ENCODE measurements around the gene TUBB2A. TPM values are rescaled to one million over a fixed set of nuclear protein-coding genes. Genes with fewer than 3 reads are reported as not detected.

Gene TUBB2A
- total RNA-seq, 3 donors from 2014 or later: 27.8 to 43.6 (median 36.0) TPM

- Histone ChIP-seq H3K27ac (no peak overlapping the region), H3K9me3 (no peaks in the 10 kb centered on the region), H3K36me3 (no peaks in the 10 kb centered on the region), H3K4me3 (no peak overlapping the region), H3K27me3 (no peaks in the 10 kb centered on the region), H3K4me1 (no peaks in the 10 kb centered on the region)
- TF ChIP-seq POLR2AphosphoS5 (IDR thresholded peaks at IDR 0.05) (no peak), POLR2A (IDR thresholded peaks at IDR 0.05) (no peak), CTCF (IDR thresholded peaks at IDR 0.05) (no peak)
- intact Hi-C loops (cut with DNase I; ENCODE audit: low total_unique reads): no loop called here
- DNase-seq (ENCODE audit: low spot score in 2 of 2): no peak
These were observed 43.0 kb downstream of the TUBB2A start for GRCh38 chr6:3114377-3114776.

- Histone ChIP-seq H3K36me3 (peaks cover 8% of the 10 kb centered on the region), H3K9me3 (no peaks in the 10 kb centered on the region), H3K27ac (no peak overlapping the region), H3K27me3 (no peaks in the 10 kb centered on the region), H3K4me1 (no peaks in the 10 kb centered on the region), H3K4me3 (no peak overlapping the region)
- DNase-seq (ENCODE audit: low spot score in 2 of 2): no peak
- TF ChIP-seq CTCF (IDR thresholded peaks at IDR 0.05) (no peak), POLR2A (IDR thresholded peaks at IDR 0.05) (no peak), POLR2AphosphoS5 (IDR thresholded peaks at IDR 0.05) (no peak)
- intact Hi-C loops (cut with DNase I; ENCODE audit: low total_unique reads): no loop called here
These were observed 47.6 kb downstream of the TUBB2A start for GRCh38 chr6:3109761-3110160.

GRCh38 chr6:3108746-3109414 is 48.5 kb downstream of the TUBB2A start:
- H3K27ac ChIP-seq: no peak overlapping the region

More at GRCh38 chr6:3108746-3109414, 48.5 kb downstream of the TUBB2A start:
- H3K36me3 ChIP-seq: peaks cover 8% of the 10 kb centered on the region
- H3K27me3 ChIP-seq: no peaks in the 10 kb centered on the region
- intact Hi-C loops (cut with DNase I; ENCODE audit: low total_unique reads): no loop called here
- no peaks in the 10 kb centered on the region for H3K4me1 ChIP-seq
- TF ChIP-seq POLR2A (IDR thresholded peaks at IDR 0.05): no peak
- no peak for TF ChIP-seq POLR2AphosphoS5 (IDR thresholded peaks at IDR 0.05)
- TF ChIP-seq CTCF (IDR thresholded peaks at IDR 0.05): no peak
- DNase-seq (ENCODE audit: low spot score in 2 of 2): no peak
- no peak overlapping the region for H3K4me3 ChIP-seq
- no peaks in the 10 kb centered on the region for H3K9me3 ChIP-seq

Other genes starting within 250 kb of the TUBB2A start
- 100 to 1,000 TPM; 100 to 146 (median 137) TPM for gene SERPINB6, start 186.0 kb downstream of the TUBB2A start, total RNA-seq
- gene NQO2, start 157.7 kb downstream of the TUBB2A start, total RNA-seq: 10 to 100 TPM; 23.6 to 64.6 (median 24.9) TPM
- gene RIPK1, start 89.0 kb downstream of the TUBB2A start, total RNA-seq: 10 to 100 TPM; 23.8 to 38.9 (median 26.2) TPM
- gene BPHL, start 38.8 kb downstream of the TUBB2A start, total RNA-seq: 10 to 100 TPM; 15.4 to 19.4 (median 19.3) TPM
- gene TUBB2B, start 70.1 kb upstream of the TUBB2A start, total RNA-seq: 1 to 10 TPM; 4.2 to 7.5 (median 7.3) TPM
- gene PSMG4, start 101.4 kb upstream of the TUBB2A start, total RNA-seq: 10 to 100 TPM; 24.3 to 26.9 (median 24.6) TPM